T-helper 1 cell treated with Interleukin-12 subunit alpha and Interleukin-12 subunit beta and Interleukin-4 antibody, amounts not matched to agents 30 μg/mL and 1 μg/mL, for 36 hours (primary cell): ENCODE data around the gene PTPRD.

Experiments
- H3K27ac Mint-ChIP-seq: one replicate; pipeline ENCODE4 v1.8.0; 2021; ENCODE audit warnings: mild to moderate bottlenecking, mixed read lengths
- H3K27me3 Mint-ChIP-seq: one replicate; pipeline ENCODE4 v1.8.0; 2021; ENCODE audit warnings: low read depth, mixed read lengths
- H3K36me3 Mint-ChIP-seq: one replicate; pipeline ENCODE4 v1.8.0; 2021; ENCODE audit warnings: low read depth, mixed read lengths
- H3K4me1 Mint-ChIP-seq: one replicate; pipeline ENCODE4 v1.8.0; 2021; ENCODE audit warnings: low read depth, mixed read lengths
- H3K4me3 Mint-ChIP-seq: one replicate; pipeline ENCODE4 v1.8.0; 2021; ENCODE audit warnings: mild to moderate bottlenecking, moderate library complexity, mixed read lengths
- H3K9me3 Mint-ChIP-seq: one replicate; pipeline ENCODE4 v1.8.0; 2021; ENCODE audit warnings: mixed read lengths

PTPRD gene

GRCh38 chr9:8632493-8632892 is 1980.3 kb downstream of the PTPRD start:
- Mint-ChIP-seq H3K4me1 (no peaks in the 10 kb centered on the region), H3K27ac (no peak overlapping the region), H3K9me3 (no peaks in the 10 kb centered on the region), H3K4me3 (no peak overlapping the region), H3K27me3 (no peaks in the 10 kb centered on the region), H3K36me3 (no peaks in the 10 kb centered on the region)

- Mint-ChIP-seq H3K27me3 (no peaks in the 10 kb centered on the region), H3K9me3 (no peaks in the 10 kb centered on the region), H3K36me3 (no peaks in the 10 kb centered on the region), H3K4me3 (no peak overlapping the region), H3K4me1 (no peaks in the 10 kb centered on the region), H3K27ac (no peak overlapping the region)
These were observed 1984.0 kb downstream of the PTPRD start for GRCh38 chr9:8628791-8629190.

GRCh38 chr9:8627976-8628679 is 1984.7 kb downstream of the PTPRD start:
- no peaks in the 10 kb centered on the region for H3K27me3 Mint-ChIP-seq
- no peaks in the 10 kb centered on the region for H3K9me3 Mint-ChIP-seq
- no peak overlapping the region for H3K27ac Mint-ChIP-seq
- no peak overlapping the region for H3K4me3 Mint-ChIP-seq
- no peaks in the 10 kb centered on the region for H3K4me1 Mint-ChIP-seq
- no peaks in the 10 kb centered on the region for H3K36me3 Mint-ChIP-seq

- no peaks in the 10 kb centered on the region for H3K9me3 Mint-ChIP-seq
- H3K36me3 Mint-ChIP-seq = no peaks in the 10 kb centered on the region
- no peaks in the 10 kb centered on the region for H3K27me3 Mint-ChIP-seq
- H3K4me3 Mint-ChIP-seq = no peak overlapping the region
- H3K4me1 Mint-ChIP-seq = no peaks in the 10 kb centered on the region
- no peak overlapping the region for H3K27ac Mint-ChIP-seq
These were observed 1989.9 kb downstream of the PTPRD start for GRCh38 chr9:8622871-8623270.

- Mint-ChIP-seq H3K4me3 (no peak overlapping the region), H3K9me3 (no peaks in the 10 kb centered on the region), H3K27ac (no peak overlapping the region), H3K4me1 (no peaks in the 10 kb centered on the region), H3K36me3 (no peaks in the 10 kb centered on the region), H3K27me3 (no peaks in the 10 kb centered on the region)
These were observed 1990.5 kb downstream of the PTPRD start for GRCh38 chr9:8622222-8622802.

- no peak overlapping the region for H3K4me3 Mint-ChIP-seq
- no peaks in the 10 kb centered on the region for H3K27me3 Mint-ChIP-seq
- no peaks in the 10 kb centered on the region for H3K9me3 Mint-ChIP-seq
- no peak overlapping the region for H3K27ac Mint-ChIP-seq
- no peaks in the 10 kb centered on the region for H3K4me1 Mint-ChIP-seq
- H3K36me3 Mint-ChIP-seq = no peaks in the 10 kb centered on the region
These were observed 1991.4 kb downstream of the PTPRD start for GRCh38 chr9:8621416-8621815.

GRCh38 chr9:8616414-8616813 is 1996.4 kb downstream of the PTPRD start:
- Mint-ChIP-seq H3K36me3 (no peaks in the 10 kb centered on the region), H3K27ac (no peak overlapping the region), H3K4me1 (no peaks in the 10 kb centered on the region), H3K9me3 (no peaks in the 10 kb centered on the region), H3K4me3 (no peak overlapping the region), H3K27me3 (no peaks in the 10 kb centered on the region)

- H3K27me3 Mint-ChIP-seq = no peaks in the 10 kb centered on the region
- H3K36me3 Mint-ChIP-seq = no peaks in the 10 kb centered on the region
- no peak overlapping the region for H3K27ac Mint-ChIP-seq
- no peak overlapping the region for H3K4me3 Mint-ChIP-seq
- H3K9me3 Mint-ChIP-seq = no peaks in the 10 kb centered on the region
- H3K4me1 Mint-ChIP-seq = no peaks in the 10 kb centered on the region
These were observed 1997.8 kb downstream of the PTPRD start for GRCh38 chr9:8614926-8615440.

GRCh38 chr9:8613346-8613825 is 1999.4 kb downstream of the PTPRD start:
- Mint-ChIP-seq H3K36me3 (no peaks in the 10 kb centered on the region), H3K27ac (no peak overlapping the region), H3K4me3 (no peak overlapping the region), H3K27me3 (no peaks in the 10 kb centered on the region), H3K4me1 (no peaks in the 10 kb centered on the region), H3K9me3 (no peaks in the 10 kb centered on the region)

- no peak overlapping the region for H3K27ac Mint-ChIP-seq
- no peaks in the 10 kb centered on the region for H3K9me3 Mint-ChIP-seq
- no peaks in the 10 kb centered on the region for H3K27me3 Mint-ChIP-seq
- H3K4me1 Mint-ChIP-seq = no peaks in the 10 kb centered on the region
- H3K4me3 Mint-ChIP-seq = no peak overlapping the region
- H3K36me3 Mint-ChIP-seq = no peaks in the 10 kb centered on the region
These were observed 2001.6 kb downstream of the PTPRD start for GRCh38 chr9:8611153-8611552.

- H3K9me3 Mint-ChIP-seq = no peaks in the 10 kb centered on the region
- no peaks in the 10 kb centered on the region for H3K27me3 Mint-ChIP-seq
- H3K36me3 Mint-ChIP-seq = no peaks in the 10 kb centered on the region
- no peak overlapping the region for H3K27ac Mint-ChIP-seq
- H3K4me1 Mint-ChIP-seq = no peaks in the 10 kb centered on the region
- H3K4me3 Mint-ChIP-seq = no peak overlapping the region
These were observed 2002.5 kb downstream of the PTPRD start for GRCh38 chr9:8610256-8610655.

GRCh38 chr9:8605096-8605495 is 2007.7 kb downstream of the PTPRD start:
- no peak overlapping the region for H3K4me3 Mint-ChIP-seq
- no peaks in the 10 kb centered on the region for H3K9me3 Mint-ChIP-seq
- H3K4me1 Mint-ChIP-seq = no peaks in the 10 kb centered on the region
- H3K36me3 Mint-ChIP-seq = no peaks in the 10 kb centered on the region
- H3K27ac Mint-ChIP-seq = no peak overlapping the region
- H3K27me3 Mint-ChIP-seq = no peaks in the 10 kb centered on the region

GRCh38 chr9:8604201-8604600 is 2008.6 kb downstream of the PTPRD start:
- Mint-ChIP-seq H3K9me3 (no peaks in the 10 kb centered on the region), H3K4me3 (no peak overlapping the region), H3K4me1 (no peaks in the 10 kb centered on the region), H3K27ac (no peak overlapping the region), H3K27me3 (no peaks in the 10 kb centered on the region), H3K36me3 (no peaks in the 10 kb centered on the region)

GRCh38 chr9:8600914-8601680 is 2011.7 kb downstream of the PTPRD start:
- H3K9me3 Mint-ChIP-seq = no peaks in the 10 kb centered on the region
- H3K27ac Mint-ChIP-seq = no peak overlapping the region
- H3K36me3 Mint-ChIP-seq = no peaks in the 10 kb centered on the region
- no peaks in the 10 kb centered on the region for H3K4me1 Mint-ChIP-seq
- H3K27me3 Mint-ChIP-seq = no peaks in the 10 kb centered on the region
- no peak overlapping the region for H3K4me3 Mint-ChIP-seq

- no peaks in the 10 kb centered on the region for H3K36me3 Mint-ChIP-seq
- H3K27ac Mint-ChIP-seq = no peak overlapping the region
- no peaks in the 10 kb centered on the region for H3K9me3 Mint-ChIP-seq
- no peaks in the 10 kb centered on the region for H3K4me1 Mint-ChIP-seq
- no peak overlapping the region for H3K4me3 Mint-ChIP-seq
- no peaks in the 10 kb centered on the region for H3K27me3 Mint-ChIP-seq
These were observed 2012.9 kb downstream of the PTPRD start for GRCh38 chr9:8599937-8600336.
